Endothelial cell of umbilical vein (primary cell): ENCODE data around the gene ZNF70. TPM values are rescaled to one million over a fixed set of nuclear protein-coding genes. Genes with fewer than 3 reads are reported as not detected.
"Not testable (repeated sequence)": the region's sequence is repeated elsewhere in the genome, so short reads cannot be mapped to it uniquely, and the experiment has no call there.

Experiments
- BruUV-seq: library from RNA; stranded (reverse); fragments of 400-500 nt; replicated peaks from 2 replicates; lab custom pipeline; 2021; lab: Mats Ljungman, UMichigan
- CTCF ChIA-PET: fragments of 300-600, 350-600 bp; sonication (Branson Sonifier 250); formaldehyde crosslinking; loops from one replicate; lab custom pipeline; 2021; ENCODE audit warnings: antibody characterized with exemption, inconsistent platforms; lab: Charles Lee
- POLR2A ChIA-PET: fragments of 300-600, 350-600 bp; sonication (Branson Sonifier 250); formaldehyde crosslinking; loops from one replicate; lab custom pipeline; 2021; ENCODE audit warnings: antibody characterized with exemption, inconsistent platforms; lab: Charles Lee
- DNase-seq: peaks from one replicate; pipeline ENCODE4 v3.0.0-alpha.2; 2011; ENCODE audit warnings: low read depth, low spot score
- FAIRE-seq: peaks from 2 replicates; lab custom pipeline; 2011; peaks lifted over from hg19 to GRCh38; lab: Jason Lieb, UNC
- H2AFZ ChIP-seq: 2 replicates; pipeline ENCODE4 v1.6.0; 2012; ENCODE audit warnings: low read depth, low read length, control low read depth, inconsistent platforms
- H3K27ac ChIP-seq: 2 replicates; pipeline ENCODE4 v1.5.1; 2011; ENCODE audit warnings: low read depth, mild to moderate bottlenecking, control low read depth, low read length, moderate library complexity; ENCODE audit not compliant: insufficient read depth
- H3K27me3 ChIP-seq, 2 experiments: 2 replicates each; pipeline versions ENCODE4 v1.6.0 to v1.6.1; 2011; ENCODE audit warnings: low read length in 2 of 2, mixed read lengths in 1 of 2; ENCODE audit not compliant: control insufficient read depth in 2 of 2, insufficient read depth in 2 of 2
- H3K36me3 ChIP-seq, 2 experiments: 2 replicates in 1 of 2; 3 replicates in 1 of 2; pipeline ENCODE4 v1.5.1; 2011; ENCODE audit warnings: low read length in 2 of 2, mild to moderate bottlenecking in 1 of 2, moderate library complexity in 1 of 2; ENCODE audit not compliant: control insufficient read depth in 2 of 2, insufficient read depth in 2 of 2; ENCODE audit errors: extremely low read depth in 1 of 2
- H3K4me1 ChIP-seq: 3 replicates; pipeline ENCODE4 v1.5.1; 2011; ENCODE audit warnings: mild to moderate bottlenecking, low read length; ENCODE audit not compliant: control insufficient read depth, insufficient read depth; ENCODE audit errors: extremely low read depth
- H3K4me2 ChIP-seq: 2 replicates; pipeline ENCODE4 v1.6.1; 2011; ENCODE audit warnings: low read length, control low read depth, mixed read lengths; ENCODE audit not compliant: insufficient read depth
- H3K4me3 ChIP-seq, 3 experiments: fragments of 200-600 bp in 1 of 3; sonication (generic), shearing (Covaris generic) in 1 of 3; replicated peaks in 1 of 3; 2 replicates each; pipeline ENCODE4 v1.5.1; 2011 to 2016; ENCODE audit warnings: control low read depth in 3 of 3, low read length in 3 of 3, mild to moderate bottlenecking in 2 of 3, inconsistent platforms in 1 of 3, low read depth in 1 of 3, moderate library complexity in 1 of 3; ENCODE audit not compliant: insufficient read depth in 1 of 3
- H3K79me2 ChIP-seq: 2 replicates; pipeline ENCODE4 v1.6.0; 2012; ENCODE audit warnings: low read length, inconsistent platforms; ENCODE audit not compliant: control insufficient read depth, insufficient read depth
- H3K9ac ChIP-seq: replicated peaks from 2 replicates; pipeline ENCODE3; 2011; ENCODE audit warnings: low read length, control low read depth; ENCODE audit not compliant: insufficient read depth; ENCODE audit errors: extremely low read depth
- H3K9me1 ChIP-seq: replicated peaks from 3 replicates; pipeline ENCODE4 v1.6.0; 2011; ENCODE audit warnings: mild to moderate bottlenecking, low read length; ENCODE audit not compliant: control insufficient read depth, insufficient read depth; ENCODE audit errors: extremely low read depth
- H3K9me3 ChIP-seq: replicated peaks from 2 replicates; pipeline ENCODE4 v1.5.1; 2012; ENCODE audit warnings: low read length, inconsistent platforms; ENCODE audit not compliant: control insufficient read depth, insufficient read depth
- H4K20me1 ChIP-seq: replicated peaks from 2 replicates; pipeline ENCODE3; 2011; ENCODE audit warnings: mild to moderate bottlenecking, low read length; ENCODE audit not compliant: control insufficient read depth, insufficient read depth; ENCODE audit errors: extremely low read depth
- CTCF ChIP-seq, 2 donors: IDR thresholded peaks; 1 replicate in 1 of 2; 2 replicates in 1 of 2; pipeline ENCODE4 v1.5.1; 2011; ENCODE audit warnings: low read length in 2 of 2, mild to moderate bottlenecking in 2 of 2, moderate library complexity in 2 of 2, control low read depth in 1 of 2, inconsistent platforms in 1 of 2, low read depth in 1 of 2; ENCODE audit not compliant: insufficient read depth in 1 of 2; ENCODE audit errors: extremely low read depth in 1 of 2
- EZH2 ChIP-seq: IDR thresholded peaks from 2 replicates; pipeline ENCODE4 v1.6.1; 2012; ENCODE audit warnings: borderline replicate concordance, low read depth, mild to moderate bottlenecking, moderate library complexity, low read length, inconsistent platforms; ENCODE audit not compliant: severe bottlenecking
- FOS ChIP-seq: IDR thresholded peaks from 2 replicates; pipeline ENCODE4 v1.6.1; 2011; ENCODE audit warnings: mild to moderate bottlenecking, low read length, moderate library complexity, borderline replicate concordance; ENCODE audit not compliant: insufficient read depth
- GATA2 ChIP-seq: IDR thresholded peaks from 2 replicates; pipeline ENCODE4 v1.7.0; 2011; ENCODE audit warnings: low read depth, mild to moderate bottlenecking, moderate library complexity, mixed read lengths, low read length; ENCODE audit not compliant: insufficient read length, insufficient read depth
- JUN ChIP-seq: IDR thresholded peaks from 2 replicates; pipeline ENCODE4 v1.6.1; 2011; ENCODE audit warnings: borderline replicate concordance, low read depth; ENCODE audit not compliant: insufficient read length, insufficient read depth
- MAX ChIP-seq: IDR thresholded peaks from 2 replicates; pipeline ENCODE4 v1.6.1; 2011; ENCODE audit not compliant: insufficient read depth, insufficient read length
- MYC ChIP-seq: IDR thresholded peaks from one replicate; pipeline ENCODE4 v1.6.1; 2011; ENCODE audit warnings: mild to moderate bottlenecking, low read depth, low read length
- POLR2A ChIP-seq: IDR thresholded peaks from 2 replicates; pipeline ENCODE4 v1.6.1; 2012; ENCODE audit warnings: low read depth, mild to moderate bottlenecking, control low read depth, low read length
- POLR2AphosphoS5 ChIP-seq: IDR thresholded peaks from 2 replicates; pipeline ENCODE4 v1.6.1; 2012; ENCODE audit warnings: low read depth, mild to moderate bottlenecking, control low read depth, low read length, moderate library complexity; ENCODE audit not compliant: insufficient read depth
- dilution Hi-C: fragments of 300-500 bp; cut with MboI; formaldehyde crosslinking; loops from one replicate; pipeline ENCODE4 v1.15.0; 2019; ENCODE audit warnings: low sequenced_read_pairs; ENCODE audit not compliant: extremely low pct_ligation_motif_present
- intact Hi-C: fragments of 100-400 bp; cut with micrococcal nuclease; formaldehyde crosslinking; loops from one replicate; pipeline ENCODE4 v1.10.0; 2022
- polyA plus RNA-seq, 4 experiments: library from polyadenylated mRNA; depleted of rRNA in 3 of 4; stranded (reverse) in 3 of 4; unstranded in 1 of 4; fragments of >200 nt; gene quantifications; 2 replicates each; pipeline versions ENCODE4 v1.2.1 to v1.2.3, GENCODE V29; 2011 to 2012; ENCODE audit warnings: missing spikeins in 1 of 4
- total RNA-seq: library from RNA; stranded (reverse); gene quantifications from 2 replicates; pipeline ENCODE4 v1.2.3, GENCODE V29; 2021

ZNF70 gene
- total and polyA plus RNA-seq, 2 donors (not counting 3 experiments of a cell fraction or from before 2014, with no cell fraction given): 1.9 to 6.2 TPM

- H3K4me2 ChIP-seq, H4K20me1 ChIP-seq, FAIRE-seq, BruUV-seq, H3K9me1 ChIP-seq, H3K9ac ChIP-seq, H3K4me1 ChIP-seq, H3K36me3 ChIP-seq, H3K27ac ChIP-seq, H3K79me2 ChIP-seq, POLR2A ChIA-PET, intact Hi-C loops, H3K4me3 ChIP-seq, dilution Hi-C loops, H2AFZ ChIP-seq, H3K9me3 ChIP-seq, DNase-seq, H3K27me3 ChIP-seq: not testable (repeated sequence)
- CTCF ChIA-PET: interaction anchor here (0.6 kb wide), 2 partner anchors 129 to 132 kb away, joined by 3 to 5 read pairs; partner anchors contain the start of gene SLC2A11
These were observed 22.8 kb downstream of the ZNF70 start for GRCh38 chr22:23728108-23728507.

- H3K79me2 ChIP-seq: no peaks in the 10 kb centered on the region
- CTCF ChIA-PET: interaction anchor here (0.6 kb wide), 1 partner anchor 48 kb away, joined by 3 read pairs; no protein-coding TSS in a partner anchor
- POLR2A ChIA-PET: no interaction called here
- no peaks in the 10 kb centered on the region for H3K9me3 ChIP-seq
- H2AFZ ChIP-seq: no peak overlapping the region
- H3K4me3 ChIP-seq: no peak overlapping the region
- no peak for DNase-seq
- dilution Hi-C loops: no loop called here
- H4K20me1 ChIP-seq: no peaks in the 10 kb centered on the region
- H3K27ac ChIP-seq: no peak overlapping the region
- no peak overlapping the region for H3K4me2 ChIP-seq
- intact Hi-C loops: no loop called here
- no peaks in the 10 kb centered on the region for H3K4me1 ChIP-seq
- no peaks in the 10 kb centered on the region for H3K9me1 ChIP-seq
- no TSS peak for BruUV-seq
- TF ChIP-seq MAX: no peak
- no peak for TF ChIP-seq FOS
- TF ChIP-seq JUN: no peak
- no peak for TF ChIP-seq POLR2A
- no peak for TF ChIP-seq GATA2
- TF ChIP-seq CTCF (IDR thresholded peaks at IDR 0.05; ENCODE audit: extremely low read depth in 1 of 2, insufficient read depth in 1 of 2, low read depth in 1 of 2, low read length in 2 of 2): no peak
- no peak for TF ChIP-seq EZH2
- no peak for TF ChIP-seq POLR2AphosphoS5
- no peak for TF ChIP-seq MYC
- H3K36me3 ChIP-seq: no peaks in the 10 kb centered on the region
- no peak overlapping the region for H3K9ac ChIP-seq
- FAIRE-seq: no peak
- H3K27me3 ChIP-seq: peaks cover 1% of the 10 kb centered on the region in 2 experiments
These were observed 28.2 kb downstream of the ZNF70 start for GRCh38 chr22:23722724-23723123.
